ENCODE results near the gene C9orf85. TPM values are rescaled to one million over a fixed set of nuclear protein-coding genes. Genes with fewer than 3 reads are reported as not detected.
"Not testable (repeated sequence)": the region's sequence is repeated elsewhere in the genome, so short reads cannot be mapped to it uniquely, and the experiment has no call there.

The C9orf85 gene
- total RNA-seq, 1 donor, result 16.4 TPM

DNA sequence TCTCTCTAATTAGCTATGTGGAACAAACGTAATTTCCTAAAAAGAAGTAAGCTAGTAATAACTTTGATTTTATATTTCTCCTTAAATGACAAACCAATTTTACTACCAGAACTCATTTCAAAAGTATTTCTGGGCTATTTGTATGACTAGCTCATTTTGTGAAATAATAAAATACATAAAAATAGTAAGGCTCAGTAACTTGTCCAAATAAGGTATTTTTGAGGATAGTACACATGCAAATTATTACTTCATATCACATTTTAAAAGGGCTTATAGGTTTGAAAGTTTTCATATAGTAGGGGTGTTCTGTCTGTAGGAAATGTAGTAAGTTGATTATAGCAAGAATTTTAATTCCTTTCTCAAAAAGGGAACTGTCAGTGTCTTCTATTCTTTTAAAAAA lies 26.5 kb downstream of the C9orf85 start:
- H3K4me3 ChIP-seq (ENCODE audit: low read depth, low read length), result no peak overlapping the region
- DNase-seq (ENCODE audit: low read depth), result no peak
- TF ChIP-seq, protein P1, sequence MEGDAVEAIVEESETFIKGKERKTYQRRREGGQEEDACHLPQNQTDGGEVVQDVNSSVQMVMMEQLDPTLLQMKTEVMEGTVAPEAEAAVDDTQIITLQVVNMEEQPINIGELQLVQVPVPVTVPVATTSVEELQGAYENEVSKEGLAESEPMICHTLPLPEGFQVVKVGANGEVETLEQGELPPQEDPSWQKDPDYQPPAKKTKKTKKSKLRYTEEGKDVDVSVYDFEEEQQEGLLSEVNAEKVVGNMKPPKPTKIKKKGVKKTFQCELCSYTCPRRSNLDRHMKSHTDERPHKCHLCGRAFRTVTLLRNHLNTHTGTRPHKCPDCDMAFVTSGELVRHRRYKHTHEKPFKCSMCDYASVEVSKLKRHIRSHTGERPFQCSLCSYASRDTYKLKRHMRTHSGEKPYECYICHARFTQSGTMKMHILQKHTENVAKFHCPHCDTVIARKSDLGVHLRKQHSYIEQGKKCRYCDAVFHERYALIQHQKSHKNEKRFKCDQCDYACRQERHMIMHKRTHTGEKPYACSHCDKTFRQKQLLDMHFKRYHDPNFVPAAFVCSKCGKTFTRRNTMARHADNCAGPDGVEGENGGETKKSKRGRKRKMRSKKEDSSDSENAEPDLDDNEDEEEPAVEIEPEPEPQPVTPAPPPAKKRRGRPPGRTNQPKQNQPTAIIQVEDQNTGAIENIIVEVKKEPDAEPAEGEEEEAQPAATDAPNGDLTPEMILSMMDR (IDR thresholded peaks at IDR 0.05; ENCODE audit: insufficient read depth, low read depth, low read length), result no peak

DNA sequence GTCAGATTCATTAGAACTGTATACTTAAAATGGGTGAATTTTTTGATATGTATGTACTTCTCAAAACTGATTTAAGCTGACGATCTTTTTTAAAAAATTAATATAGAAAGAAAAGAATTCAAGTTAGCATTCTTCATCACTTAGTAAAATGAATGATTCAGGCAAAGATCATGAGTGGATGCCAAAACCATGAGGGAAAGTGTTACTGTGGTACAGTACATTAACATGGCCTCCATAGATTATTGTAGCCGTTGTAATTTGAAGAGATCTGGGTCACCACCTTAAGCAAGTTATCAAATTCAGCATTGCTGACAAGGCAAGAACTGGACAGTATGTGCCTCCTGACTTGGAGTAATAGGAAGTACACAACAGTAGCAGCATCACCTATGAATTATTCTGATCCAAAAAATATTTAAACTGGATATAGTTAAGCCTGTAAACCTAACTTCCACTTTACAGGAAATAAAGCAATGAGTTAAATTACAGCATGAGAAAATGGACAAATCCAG lies 29.7 kb downstream of the C9orf85 start:
- DNase-seq (ENCODE audit: low read depth), result no peak
- no peak overlapping the region for H3K4me3 ChIP-seq (ENCODE audit: low read depth, low read length)
- TF ChIP-seq, protein P1 (IDR thresholded peaks at IDR 0.05; ENCODE audit: insufficient read depth, low read depth, low read length), result no peak

GRCh38 chr9:71941998-71942567 lies 30.6 kb downstream of the C9orf85 start:
- H3K4me3 ChIP-seq (ENCODE audit: low read depth, low read length), result no peak overlapping the region
- DNase-seq (ENCODE audit: low read depth), result no peak

DNA sequence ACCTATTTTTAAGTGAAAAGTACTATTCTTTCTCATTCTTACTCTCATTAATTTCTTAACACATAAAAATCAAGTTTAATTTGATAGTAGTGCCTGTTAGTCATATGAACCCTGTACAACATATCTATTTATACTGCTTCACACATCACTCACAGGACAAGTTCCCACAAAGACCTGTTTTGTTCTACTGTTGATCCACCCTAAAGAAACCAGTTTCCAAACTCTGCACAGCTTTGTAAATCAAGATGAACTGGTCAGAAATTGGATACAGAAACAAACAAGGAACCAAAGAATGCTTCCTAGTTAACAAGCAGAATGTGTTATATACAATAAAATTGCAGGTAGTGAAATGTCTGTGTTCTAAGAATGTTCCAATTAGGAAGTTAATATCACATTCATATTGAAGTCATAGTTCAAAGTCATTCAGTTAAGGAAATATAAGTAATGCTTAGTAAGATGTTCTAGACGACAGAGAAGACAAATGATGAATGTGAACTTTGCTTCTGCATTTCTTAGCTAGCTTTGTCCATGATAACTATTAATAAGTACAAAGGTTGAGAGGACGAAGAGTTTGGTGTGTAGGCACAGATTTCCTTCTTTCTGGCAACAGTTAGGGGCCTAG lies 33.4 kb downstream of the C9orf85 start:
- no peak for DNase-seq (ENCODE audit: low read depth)
- H3K4me3 ChIP-seq (ENCODE audit: low read depth, low read length), result no peak overlapping the region
- TF ChIP-seq, protein P1 (IDR thresholded peaks at IDR 0.05; ENCODE audit: insufficient read depth, low read depth, low read length), result no peak

More at GRCh38 chr9:71941998-71942567, 30.6 kb downstream of the C9orf85 start:
- TF ChIP-seq, protein P1 (IDR thresholded peaks at IDR 0.05; ENCODE audit: insufficient read depth, low read depth, low read length), result no peak

GRCh38 chr9:71954652-71955051 lies 43.2 kb downstream of the C9orf85 start:
- H3K4me3 ChIP-seq (ENCODE audit: low read depth, low read length); DNase-seq (ENCODE audit: low read depth): not testable (repeated sequence)

- no peak for DNase-seq (ENCODE audit: low read depth)
- no peak overlapping the region for H3K4me3 ChIP-seq (ENCODE audit: low read depth, low read length)
- TF ChIP-seq, protein P1 (IDR thresholded peaks at IDR 0.05; ENCODE audit: insufficient read depth, low read depth, low read length), result no peak
These were observed 44.0 kb downstream of the C9orf85 start for GRCh38 chr9:71955300-71955915.

DNA sequence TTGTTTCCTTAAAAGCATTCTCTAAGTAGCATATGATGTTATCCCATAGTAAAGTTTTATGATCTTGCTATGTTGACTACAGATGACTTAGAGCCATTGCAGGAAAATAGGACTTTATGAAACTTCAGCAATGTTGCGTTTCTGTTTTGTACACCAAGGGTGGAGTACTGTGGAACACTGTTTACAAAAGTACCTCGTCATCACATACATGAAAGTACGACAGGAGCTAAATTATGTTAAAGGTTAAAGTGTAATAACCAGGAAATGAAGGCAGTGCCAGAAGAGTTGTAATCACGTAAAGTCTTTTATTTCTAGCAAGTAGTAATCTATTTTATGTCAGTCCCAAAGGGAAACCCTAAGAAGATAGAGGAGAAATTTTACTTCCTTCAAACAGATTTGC lies 50.9 kb downstream of the C9orf85 start:
- TF ChIP-seq, protein P1 (IDR thresholded peaks at IDR 0.05; ENCODE audit: insufficient read depth, low read depth, low read length), result no peak
- peak; percentile 76 for DNase-seq (ENCODE audit: low read depth)

DNA sequence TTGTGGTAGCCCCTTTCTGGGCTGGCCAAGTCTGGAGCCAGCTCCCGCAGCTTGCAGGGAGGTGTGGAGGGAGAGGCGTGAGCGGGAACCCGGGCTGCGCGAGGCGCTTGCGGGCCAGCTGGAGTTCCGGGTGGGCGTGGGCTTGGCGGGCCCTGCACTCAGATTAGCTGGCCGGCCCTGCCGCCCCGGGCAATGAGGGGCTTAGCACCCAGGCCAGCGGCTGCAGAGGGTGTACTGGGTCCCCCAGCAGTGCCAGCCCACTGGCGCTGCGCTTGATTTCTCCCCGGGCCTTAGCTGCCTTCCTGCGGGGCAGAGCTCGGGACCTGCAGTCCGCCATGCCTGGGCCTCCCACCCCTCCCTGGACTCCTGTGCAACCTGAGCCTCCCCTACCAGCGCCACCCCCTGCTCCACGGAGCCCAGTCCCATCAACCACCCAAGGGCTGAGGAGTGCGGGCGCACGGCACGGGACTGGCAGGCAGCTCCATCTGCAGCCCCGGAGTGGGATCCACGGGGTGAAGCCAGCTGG lies 52.1 kb downstream of the C9orf85 start:
- not testable (repeated sequence) for H3K4me3 ChIP-seq (ENCODE audit: low read depth, low read length); DNase-seq (ENCODE audit: low read depth)

More for the DNA sequence above, 50.9 kb downstream of the C9orf85 start:
- no peak overlapping the region for H3K4me3 ChIP-seq (ENCODE audit: low read depth, low read length)

Data from fibroblast of villous mesenchyme (primary cell).